ENCODE measurements around the gene SRSF1.
A peak's percentile ranks its signal among the peaks of the same experiment; 100 is the strongest.

DNA sequence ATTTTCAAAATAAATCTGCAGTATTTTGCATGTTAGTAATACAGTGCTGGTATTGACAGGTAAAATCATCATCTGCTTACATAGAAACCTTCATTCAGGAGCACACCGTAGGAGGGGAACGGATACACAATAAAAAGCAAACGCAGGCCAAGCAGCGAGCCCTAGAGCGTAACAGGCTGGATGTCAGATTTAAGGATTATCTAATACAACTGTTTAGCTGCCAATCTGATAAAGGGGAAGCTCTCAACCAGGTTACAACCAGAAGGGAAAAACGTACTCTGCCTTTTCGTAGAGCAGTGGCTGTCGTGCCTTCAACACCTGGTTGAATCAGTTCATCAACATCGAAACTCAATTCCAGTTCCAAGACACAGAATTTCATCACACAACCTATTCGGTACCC lies 35.5 kb downstream of the SRSF1 start:
- TF ChIP-seq GATA2 (IDR thresholded peaks at IDR 0.05; ENCODE audit: low read depth, low read length) (peak; percentile 95), GATA3 (IDR thresholded peaks at IDR 0.05; ENCODE audit: low read depth, low read length) (no peak; the same call in none of the 2 replicates)
